Progenitor cell of endocrine pancreas (in vitro differentiated cells): ENCODE measurements around the gene NAP1L1. TPM values are rescaled to one million over a fixed set of nuclear protein-coding genes. Genes with fewer than 3 reads are reported as not detected.
A peak's percentile ranks its signal among the peaks of the same experiment; 100 is the strongest.

Experiments
- DNase-seq: peaks from one replicate; pipeline ENCODE4 v3.0.0; 2021; ENCODE audit warnings: low spot score; ENCODE audit not compliant: unreplicated experiment
- H3K27ac Mint-ChIP-seq: 2 replicates; pipeline ENCODE4 v1.8.0; 2021; ENCODE audit warnings: mild to moderate bottlenecking, moderate library complexity, mixed read lengths
- H3K27me3 Mint-ChIP-seq: 2 replicates; pipeline ENCODE4 v1.8.0; 2021; ENCODE audit warnings: mixed read lengths
- H3K36me3 Mint-ChIP-seq: 2 replicates; pipeline ENCODE4 v1.8.0; 2022; ENCODE audit warnings: mixed read lengths; ENCODE audit not compliant: insufficient read depth
- H3K4me1 Mint-ChIP-seq: 2 replicates; pipeline ENCODE4 v1.8.0; 2021; ENCODE audit warnings: low read depth, mixed read lengths
- H3K4me3 Mint-ChIP-seq: 2 replicates; pipeline ENCODE4 v1.8.0; 2021; ENCODE audit warnings: low read depth, mild to moderate bottlenecking, moderate library complexity, mixed read lengths
- H3K9me3 Mint-ChIP-seq: 2 replicates; pipeline ENCODE4 v1.8.0; 2021; ENCODE audit warnings: low read depth, mixed read lengths
- total RNA-seq: library from RNA; stranded (reverse); gene quantifications from 2 replicates; pipeline ENCODE4 v1.2.1, GENCODE V29; 2021
- TF ChIP-seq, protein P1 (sequence below): fragments of 200-600 bp; sonication (generic); IDR thresholded peaks from one replicate; pipeline ENCODE4 v1.5.0; 2021; ENCODE audit warnings: antibody characterized with exemption, mild to moderate bottlenecking; ENCODE audit not compliant: unreplicated experiment

NAP1L1 gene
- total RNA-seq, 1 donor from 2014 or later = 785 TPM

GRCh38 chr12:76020731-76021672, 63.5 kb downstream of the NAP1L1 start:
- no peak overlapping the region for H3K4me3 Mint-ChIP-seq
- TF ChIP-seq, protein P1, sequence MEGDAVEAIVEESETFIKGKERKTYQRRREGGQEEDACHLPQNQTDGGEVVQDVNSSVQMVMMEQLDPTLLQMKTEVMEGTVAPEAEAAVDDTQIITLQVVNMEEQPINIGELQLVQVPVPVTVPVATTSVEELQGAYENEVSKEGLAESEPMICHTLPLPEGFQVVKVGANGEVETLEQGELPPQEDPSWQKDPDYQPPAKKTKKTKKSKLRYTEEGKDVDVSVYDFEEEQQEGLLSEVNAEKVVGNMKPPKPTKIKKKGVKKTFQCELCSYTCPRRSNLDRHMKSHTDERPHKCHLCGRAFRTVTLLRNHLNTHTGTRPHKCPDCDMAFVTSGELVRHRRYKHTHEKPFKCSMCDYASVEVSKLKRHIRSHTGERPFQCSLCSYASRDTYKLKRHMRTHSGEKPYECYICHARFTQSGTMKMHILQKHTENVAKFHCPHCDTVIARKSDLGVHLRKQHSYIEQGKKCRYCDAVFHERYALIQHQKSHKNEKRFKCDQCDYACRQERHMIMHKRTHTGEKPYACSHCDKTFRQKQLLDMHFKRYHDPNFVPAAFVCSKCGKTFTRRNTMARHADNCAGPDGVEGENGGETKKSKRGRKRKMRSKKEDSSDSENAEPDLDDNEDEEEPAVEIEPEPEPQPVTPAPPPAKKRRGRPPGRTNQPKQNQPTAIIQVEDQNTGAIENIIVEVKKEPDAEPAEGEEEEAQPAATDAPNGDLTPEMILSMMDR = no peak
- peaks cover 24% of the 10 kb centered on the region for H3K4me1 Mint-ChIP-seq
- H3K36me3 Mint-ChIP-seq = no peaks in the 10 kb centered on the region
- H3K9me3 Mint-ChIP-seq = no peaks in the 10 kb centered on the region
- H3K27me3 Mint-ChIP-seq = no peaks in the 10 kb centered on the region
- peak overlapping the region; percentile 69 for H3K27ac Mint-ChIP-seq
- DNase-seq = no peak

- no peaks in the 10 kb centered on the region for H3K9me3 Mint-ChIP-seq
- peaks cover 24% of the 10 kb centered on the region for H3K4me1 Mint-ChIP-seq
- no peaks in the 10 kb centered on the region for H3K36me3 Mint-ChIP-seq
- peak overlapping the region; percentile 69 for H3K27ac Mint-ChIP-seq
- H3K27me3 Mint-ChIP-seq = peaks cover under 1% of the 10 kb centered on the region
- TF ChIP-seq, protein P1 = no peak
- DNase-seq = no peak
- H3K4me3 Mint-ChIP-seq = no peak overlapping the region
Measured at GRCh38 chr12:76020281-76020680, 64.2 kb downstream of the NAP1L1 start.

DNA sequence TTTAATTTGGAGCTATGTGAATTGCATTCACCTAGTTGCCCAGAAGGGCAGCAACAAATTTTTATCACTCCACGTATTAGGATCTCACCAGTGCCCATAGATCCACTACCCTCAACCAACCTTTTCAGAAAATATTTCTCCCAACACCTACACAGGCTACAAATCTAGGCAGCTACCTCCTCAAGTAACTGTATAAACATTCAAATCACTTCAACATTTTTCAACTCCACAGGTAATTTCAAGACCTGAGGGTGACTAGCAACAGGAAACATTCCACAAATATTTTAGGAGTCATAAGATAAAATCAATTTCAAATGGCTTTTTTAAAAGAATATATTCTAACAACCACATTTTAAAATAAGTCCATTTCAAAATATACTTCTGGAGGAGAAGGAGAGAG, 65.8 kb downstream of the NAP1L1 start:
- no peaks in the 10 kb centered on the region for H3K9me3 Mint-ChIP-seq
- no peak for DNase-seq
- H3K4me1 Mint-ChIP-seq = peaks cover 32% of the 10 kb centered on the region
- no peaks in the 10 kb centered on the region for H3K36me3 Mint-ChIP-seq
- H3K4me3 Mint-ChIP-seq = no peak overlapping the region
- TF ChIP-seq, protein P1 = no peak
- peak overlapping the region; percentile 23 for H3K27ac Mint-ChIP-seq
- peaks cover 3% of the 10 kb centered on the region for H3K27me3 Mint-ChIP-seq

GRCh38 chr12:76018111-76018510, 66.4 kb downstream of the NAP1L1 start:
- no peak overlapping the region for H3K4me3 Mint-ChIP-seq
- no peak for DNase-seq

GRCh38 chr12:76014007-76014406, 70.5 kb downstream of the NAP1L1 start:
- H3K4me3 Mint-ChIP-seq = no peak overlapping the region
- H3K27me3 Mint-ChIP-seq = peaks cover 5% of the 10 kb centered on the region
- TF ChIP-seq, protein P1 = no peak
- peaks cover 23% of the 10 kb centered on the region for H3K4me1 Mint-ChIP-seq
- H3K9me3 Mint-ChIP-seq = no peaks in the 10 kb centered on the region
- no peaks in the 10 kb centered on the region for H3K36me3 Mint-ChIP-seq
- peak overlapping the region; percentile 17 for H3K27ac Mint-ChIP-seq
- no peak for DNase-seq

More at GRCh38 chr12:76018111-76018510, 66.4 kb downstream of the NAP1L1 start:
- Mint-ChIP-seq H3K27me3 (peaks cover 3% of the 10 kb centered on the region), H3K4me1 (peaks cover 32% of the 10 kb centered on the region), H3K27ac (peak overlapping the region; percentile 56), H3K9me3 (no peaks in the 10 kb centered on the region), H3K36me3 (no peaks in the 10 kb centered on the region)
- TF ChIP-seq, protein P1 = no peak
